SK-N-SH (cell line): ENCODE measurements around the gene HDGFL2. TPM values are rescaled to one million over a fixed set of nuclear protein-coding genes. Genes with fewer than 3 reads are reported as not detected.

ENCODE experiments used
- CTCF ChIA-PET: fragments of 300-600, 350-600 bp; formaldehyde crosslinking; extraction: SDS; loops from one replicate; lab custom pipeline; 2021; lab: Yijun Ruan, JAX
- POLR2A ChIA-PET: fragments of 350-600 bp; sonication (Branson Sonifier 250); formaldehyde crosslinking; extraction: SDS; loops from one replicate; lab custom pipeline; 2020; ENCODE audit warnings: antibody characterized with exemption, inconsistent platforms; lab: Yijun Ruan, JAX
- DNase-seq: peaks from one replicate; pipeline ENCODE4 v3.0.0; 2012
- H2AFZ ChIP-seq: fragments of 200-600 bp; sonication (generic); 2 replicates; pipeline ENCODE4 v1.8.1; 2016; ENCODE audit warnings: antibody characterized with exemption, mild to moderate bottlenecking, low read depth
- H3F3A ChIP-seq: fragments of 200-600 bp; sonication (generic); replicated peaks from 2 replicates; pipeline ENCODE3; 2016; ENCODE audit warnings: antibody characterized with exemption, mild to moderate bottlenecking; ENCODE audit not compliant: insufficient read depth
- H3K27ac ChIP-seq, 2 experiments: fragments of 200-500 bp in 1 of 2; fragments of 200-600 bp in 1 of 2; sonication (Bioruptor generic) in 1 of 2; sonication (generic), shearing (Covaris generic) in 1 of 2; 2 replicates each; pipeline versions ENCODE4 v1.5.1 to v1.6.1; 2014 to 2016; ENCODE audit warnings: low read depth in 2 of 2, inconsistent platforms in 1 of 2, low read length in 1 of 2, mild to moderate bottlenecking in 1 of 2, mixed read lengths in 1 of 2
- H3K27me3 ChIP-seq: fragments of 200-600 bp; sonication (generic), shearing (Covaris generic); 2 replicates; pipeline ENCODE4 v1.6.1; 2016; ENCODE audit warnings: mixed run types; ENCODE audit not compliant: insufficient read depth
- H3K36me3 ChIP-seq, 2 experiments: fragments of 200-500 bp in 1 of 2; fragments of 200-600 bp in 1 of 2; sonication (Bioruptor generic) in 1 of 2; sonication (generic) in 1 of 2; replicated peaks in 1 of 2; 2 replicates each; pipeline versions ENCODE3 to v1.5.1; 2014 to 2016; ENCODE audit warnings: low read length in 1 of 2, mild to moderate bottlenecking in 1 of 2; ENCODE audit not compliant: insufficient read depth in 2 of 2, control insufficient read depth in 1 of 2
- H3K4me1 ChIP-seq, 2 experiments: fragments of 200-500 bp in 1 of 2; fragments of 200-600 bp in 1 of 2; sonication (Bioruptor generic) in 1 of 2; sonication (generic), shearing (Covaris generic) in 1 of 2; 2 replicates each; pipeline versions ENCODE4 v1.5.1 to v1.6.1; 2014 to 2016; ENCODE audit warnings: low read depth in 1 of 2, low read length in 1 of 2, mixed run types in 1 of 2; ENCODE audit not compliant: insufficient read depth in 2 of 2, control insufficient read depth in 1 of 2
- H3K4me2 ChIP-seq: fragments of 200-600 bp; sonication (generic), shearing (Covaris generic); 2 replicates; pipeline ENCODE4 v1.6.1; 2017; ENCODE audit warnings: mixed run types
- H3K4me3 ChIP-seq, 2 experiments: fragments of 200-500 bp in 1 of 2; fragments of 200-600 bp in 1 of 2; sonication (Bioruptor generic) in 1 of 2; sonication (generic), shearing (Covaris generic) in 1 of 2; 2 replicates each; pipeline versions ENCODE4 v1.5.1 to v1.8.1; 2014 to 2016; ENCODE audit warnings: low read depth in 2 of 2, inconsistent platforms in 1 of 2, low read length in 1 of 2, mild to moderate bottlenecking in 1 of 2, mixed read lengths in 1 of 2, moderate library complexity in 1 of 2
- H3K79me2 ChIP-seq: fragments of 200-600 bp; sonication (generic); 2 replicates; pipeline ENCODE4 v1.8.1; 2017; ENCODE audit warnings: mild to moderate bottlenecking; ENCODE audit not compliant: insufficient read depth
- H3K9ac ChIP-seq: fragments of 200-600 bp; sonication (generic); 2 replicates; pipeline ENCODE4 v1.6.1; 2017; ENCODE audit warnings: mixed run types
- H3K9me2 ChIP-seq: fragments of 200-600 bp; sonication (generic); 2 replicates; pipeline ENCODE4 v1.6.1; 2017; ENCODE audit warnings: mixed run types
- H3K9me3 ChIP-seq: fragments of 200-600 bp; sonication (generic); 2 replicates; pipeline ENCODE4 v1.6.1; 2017; ENCODE audit warnings: mixed run types, mild to moderate bottlenecking, moderate library complexity
- H4K20me1 ChIP-seq: fragments of 200-600 bp; sonication (generic); 2 replicates; pipeline ENCODE4 v1.6.1; 2017; ENCODE audit warnings: mild to moderate bottlenecking, mixed run types; ENCODE audit not compliant: insufficient read depth
- ELF1 ChIP-seq: IDR thresholded peaks from 2 replicates; pipeline ENCODE4 v1.4.0; 2012
- FOXM1 ChIP-seq: IDR thresholded peaks from 2 replicates; pipeline ENCODE4 v1.4.0; 2012; ENCODE audit warnings: low read depth, mild to moderate bottlenecking
- GABPA ChIP-seq: IDR thresholded peaks from 2 replicates; pipeline ENCODE4 v1.4.0; 2012; ENCODE audit warnings: low read depth, mild to moderate bottlenecking
- JUND ChIP-seq: IDR thresholded peaks from 2 replicates; pipeline ENCODE4 v1.4.0; 2012
- MEF2A ChIP-seq: IDR thresholded peaks from 2 replicates; pipeline ENCODE4 v1.4.0; 2012; ENCODE audit warnings: low read depth, borderline replicate concordance
- MXI1 ChIP-seq: IDR thresholded peaks from 2 replicates; pipeline ENCODE4 v1.6.1; 2012; ENCODE audit warnings: mild to moderate bottlenecking, low read depth, low read length, improper control_type of control experiment
- NFIC ChIP-seq: IDR thresholded peaks from 2 replicates; pipeline ENCODE4 v1.4.0; 2012; ENCODE audit warnings: borderline replicate concordance
- NRF1 ChIP-seq: IDR thresholded peaks from 2 replicates; pipeline ENCODE4 v1.6.1; 2012; ENCODE audit warnings: low read depth, mild to moderate bottlenecking, low read length
- POLR2AphosphoS5 ChIP-seq: IDR thresholded peaks from 2 replicates; pipeline ENCODE4 v1.6.1; 2012; ENCODE audit warnings: low read depth, low read length
- RFX5 ChIP-seq: IDR thresholded peaks from 2 replicates; pipeline ENCODE4 v1.6.1; 2012; ENCODE audit warnings: mild to moderate bottlenecking, improper control_type of control experiment, low read length
- TEAD4 ChIP-seq: IDR thresholded peaks from 2 replicates; pipeline ENCODE4 v1.4.0; 2012; ENCODE audit warnings: mild to moderate bottlenecking, borderline replicate concordance; ENCODE audit not compliant: insufficient read depth
- WGBS: methylation state at CpG from one replicate; pipeline ENCODE4 v1.1.6; 2017; ENCODE audit warnings: low lambda C conversion rate; 5-methylcytosine and 5-hydroxymethylcytosine counted together
- polyA plus RNA-seq, 3 experiments: library from polyadenylated mRNA; depleted of rRNA; stranded (reverse); fragments of >200 nt; gene quantifications; 2 replicates each; pipeline ENCODE4 v1.2.3, GENCODE V29; 2012
- TF ChIP-seq, protein P1 (sequence below): fragments of 200-600 bp; sonication (generic); IDR thresholded peaks from 2 replicates; pipeline ENCODE4 v1.6.1; 2017; ENCODE audit warnings: antibody characterized with exemption, mild to moderate bottlenecking, moderate library complexity
- TF ChIP-seq, protein P2 (sequence below): fragments of 150-350 bp; IDR thresholded peaks from 2 replicates; pipeline ENCODE4 v1.6.1; 2016; ENCODE audit warnings: mild to moderate bottlenecking, low read depth, low read length
- TF ChIP-seq, protein P3 (sequence below): IDR thresholded peaks from 2 replicates; pipeline ENCODE4 v1.6.1; 2012; ENCODE audit warnings: mild to moderate bottlenecking, low read depth, low read length, moderate library complexity
- TF ChIP-seq, protein P4 (sequence below): IDR thresholded peaks from 2 replicates; pipeline ENCODE4; 2012

HDGFL2 gene
- polyA plus RNA-seq, 1 of the 3 experiments (the other 2 are of a cell fraction), result 77.8 TPM

DNA sequence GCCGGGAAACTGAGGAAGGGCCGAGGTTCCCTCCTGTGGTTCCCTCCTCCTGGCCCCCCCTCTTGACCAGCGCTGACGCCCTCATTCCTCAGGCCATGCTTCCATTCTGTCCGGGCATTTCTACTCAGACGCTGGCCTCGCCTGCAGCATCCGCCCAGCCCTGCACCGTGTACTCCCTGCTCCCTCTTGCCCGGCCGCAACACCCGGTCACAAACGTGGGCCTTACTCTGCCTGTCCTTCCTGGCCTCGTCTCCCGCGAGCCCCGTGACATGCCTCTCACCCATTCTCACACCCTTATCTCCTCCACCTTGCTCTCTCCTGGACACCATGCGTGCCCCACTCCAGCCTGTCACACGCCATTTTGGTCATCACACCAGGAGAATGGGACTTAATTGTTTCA is 11.3 kb downstream of the HDGFL2 start:
- H3K79me2 ChIP-seq, result peaks cover 18% of the 10 kb centered on the region; the same call in 1 of the 2 replicates
- H3K4me2 ChIP-seq, result no peak overlapping the region
- DNase-seq, result no peak
- no peak overlapping the region for H3K27ac ChIP-seq
- no peaks in the 10 kb centered on the region for H3K27me3 ChIP-seq
- H3K4me1 ChIP-seq, result no peaks in the 10 kb centered on the region
- no peak overlapping the region for H3K9ac ChIP-seq
- H3K9me3 ChIP-seq, result no peaks in the 10 kb centered on the region
- H3K9me2 ChIP-seq, result no peaks in the 10 kb centered on the region
- no peak overlapping the region for H2AFZ ChIP-seq
- H4K20me1 ChIP-seq, result no peaks in the 10 kb centered on the region
- CTCF ChIA-PET, result interaction anchor here (2.9 kb wide), 1 partner anchor 41 kb away, joined by 9 read pairs; no protein-coding TSS in a partner anchor
- H3K4me3 ChIP-seq, result no peak overlapping the region
- peaks cover 0 to 3% of the 10 kb centered on the region in 2 experiments for H3K36me3 ChIP-seq
- 94% methylated on average over 18 of the region's 19 CpGs for WGBS
- TF ChIP-seq, protein P1, sequence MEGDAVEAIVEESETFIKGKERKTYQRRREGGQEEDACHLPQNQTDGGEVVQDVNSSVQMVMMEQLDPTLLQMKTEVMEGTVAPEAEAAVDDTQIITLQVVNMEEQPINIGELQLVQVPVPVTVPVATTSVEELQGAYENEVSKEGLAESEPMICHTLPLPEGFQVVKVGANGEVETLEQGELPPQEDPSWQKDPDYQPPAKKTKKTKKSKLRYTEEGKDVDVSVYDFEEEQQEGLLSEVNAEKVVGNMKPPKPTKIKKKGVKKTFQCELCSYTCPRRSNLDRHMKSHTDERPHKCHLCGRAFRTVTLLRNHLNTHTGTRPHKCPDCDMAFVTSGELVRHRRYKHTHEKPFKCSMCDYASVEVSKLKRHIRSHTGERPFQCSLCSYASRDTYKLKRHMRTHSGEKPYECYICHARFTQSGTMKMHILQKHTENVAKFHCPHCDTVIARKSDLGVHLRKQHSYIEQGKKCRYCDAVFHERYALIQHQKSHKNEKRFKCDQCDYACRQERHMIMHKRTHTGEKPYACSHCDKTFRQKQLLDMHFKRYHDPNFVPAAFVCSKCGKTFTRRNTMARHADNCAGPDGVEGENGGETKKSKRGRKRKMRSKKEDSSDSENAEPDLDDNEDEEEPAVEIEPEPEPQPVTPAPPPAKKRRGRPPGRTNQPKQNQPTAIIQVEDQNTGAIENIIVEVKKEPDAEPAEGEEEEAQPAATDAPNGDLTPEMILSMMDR, result no peak
- TF ChIP-seq FOXM1 (no peak), GABPA (no peak), JUND (no peak), RFX5 (no peak), MXI1 (no peak), NRF1 (no peak), ELF1 (no peak), TEAD4 (no peak), POLR2AphosphoS5 (no peak), MEF2A (no peak), NFIC (no peak)
- TF ChIP-seq, protein P2, sequence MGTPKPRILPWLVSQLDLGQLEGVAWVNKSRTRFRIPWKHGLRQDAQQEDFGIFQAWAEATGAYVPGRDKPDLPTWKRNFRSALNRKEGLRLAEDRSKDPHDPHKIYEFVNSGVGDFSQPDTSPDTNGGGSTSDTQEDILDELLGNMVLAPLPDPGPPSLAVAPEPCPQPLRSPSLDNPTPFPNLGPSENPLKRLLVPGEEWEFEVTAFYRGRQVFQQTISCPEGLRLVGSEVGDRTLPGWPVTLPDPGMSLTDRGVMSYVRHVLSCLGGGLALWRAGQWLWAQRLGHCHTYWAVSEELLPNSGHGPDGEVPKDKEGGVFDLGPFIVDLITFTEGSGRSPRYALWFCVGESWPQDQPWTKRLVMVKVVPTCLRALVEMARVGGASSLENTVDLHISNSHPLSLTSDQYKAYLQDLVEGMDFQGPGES, result no peak
- TF ChIP-seq, protein P3, sequence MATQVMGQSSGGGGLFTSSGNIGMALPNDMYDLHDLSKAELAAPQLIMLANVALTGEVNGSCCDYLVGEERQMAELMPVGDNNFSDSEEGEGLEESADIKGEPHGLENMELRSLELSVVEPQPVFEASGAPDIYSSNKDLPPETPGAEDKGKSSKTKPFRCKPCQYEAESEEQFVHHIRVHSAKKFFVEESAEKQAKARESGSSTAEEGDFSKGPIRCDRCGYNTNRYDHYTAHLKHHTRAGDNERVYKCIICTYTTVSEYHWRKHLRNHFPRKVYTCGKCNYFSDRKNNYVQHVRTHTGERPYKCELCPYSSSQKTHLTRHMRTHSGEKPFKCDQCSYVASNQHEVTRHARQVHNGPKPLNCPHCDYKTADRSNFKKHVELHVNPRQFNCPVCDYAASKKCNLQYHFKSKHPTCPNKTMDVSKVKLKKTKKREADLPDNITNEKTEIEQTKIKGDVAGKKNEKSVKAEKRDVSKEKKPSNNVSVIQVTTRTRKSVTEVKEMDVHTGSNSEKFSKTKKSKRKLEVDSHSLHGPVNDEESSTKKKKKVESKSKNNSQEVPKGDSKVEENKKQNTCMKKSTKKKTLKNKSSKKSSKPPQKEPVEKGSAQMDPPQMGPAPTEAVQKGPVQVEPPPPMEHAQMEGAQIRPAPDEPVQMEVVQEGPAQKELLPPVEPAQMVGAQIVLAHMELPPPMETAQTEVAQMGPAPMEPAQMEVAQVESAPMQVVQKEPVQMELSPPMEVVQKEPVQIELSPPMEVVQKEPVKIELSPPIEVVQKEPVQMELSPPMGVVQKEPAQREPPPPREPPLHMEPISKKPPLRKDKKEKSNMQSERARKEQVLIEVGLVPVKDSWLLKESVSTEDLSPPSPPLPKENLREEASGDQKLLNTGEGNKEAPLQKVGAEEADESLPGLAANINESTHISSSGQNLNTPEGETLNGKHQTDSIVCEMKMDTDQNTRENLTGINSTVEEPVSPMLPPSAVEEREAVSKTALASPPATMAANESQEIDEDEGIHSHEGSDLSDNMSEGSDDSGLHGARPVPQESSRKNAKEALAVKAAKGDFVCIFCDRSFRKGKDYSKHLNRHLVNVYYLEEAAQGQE, result no peak
- TF ChIP-seq, protein P4, sequence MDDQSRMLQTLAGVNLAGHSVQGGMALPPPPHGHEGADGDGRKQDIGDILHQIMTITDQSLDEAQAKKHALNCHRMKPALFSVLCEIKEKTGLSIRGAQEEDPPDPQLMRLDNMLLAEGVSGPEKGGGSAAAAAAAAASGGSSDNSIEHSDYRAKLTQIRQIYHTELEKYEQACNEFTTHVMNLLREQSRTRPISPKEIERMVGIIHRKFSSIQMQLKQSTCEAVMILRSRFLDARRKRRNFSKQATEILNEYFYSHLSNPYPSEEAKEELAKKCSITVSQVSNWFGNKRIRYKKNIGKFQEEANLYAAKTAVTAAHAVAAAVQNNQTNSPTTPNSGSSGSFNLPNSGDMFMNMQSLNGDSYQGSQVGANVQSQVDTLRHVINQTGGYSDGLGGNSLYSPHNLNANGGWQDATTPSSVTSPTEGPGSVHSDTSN, result no peak
- H3F3A ChIP-seq, result no peaks in the 10 kb centered on the region
- POLR2A ChIA-PET, result no interaction called here
